ENCODE measurements around the gene CMTM4. TPM values are rescaled to one million over a fixed set of nuclear protein-coding genes. Genes with fewer than 3 reads are reported as not detected.

CMTM4 gene
- total RNA-seq, 2 experiments from 2014 or later: 3.3 to 4.5 TPM

GRCh38 chr16:66653581-66654350, 42.8 kb downstream of the CMTM4 start:
- ChIA-PET CTCF (interaction anchor here (4.1 kb wide), 1 partner anchor 7 kb away, joined by 47 read pairs; no protein-coding TSS in a partner anchor), POLR2A (no interaction called here)
- DNase-seq (no peak), ATAC-seq (no peak)
- Mint-ChIP-seq H3K4me3 (no peak overlapping the region), H3K4me1 (peaks cover 10% of the 10 kb centered on the region), H3K36me3 (ENCODE audit: low read depth) (no peaks in the 10 kb centered on the region), H3K9me3 (ENCODE audit: low read depth) (no peaks in the 10 kb centered on the region), H3K27ac (no peak overlapping the region), H3K27me3 (peaks cover 5% of the 10 kb centered on the region)
- intact Hi-C loops (cut with DNase I, micrococcal nuclease): loop anchor here in 1 of 2 experiments (5.0 kb wide), 1 partner anchor 246 kb away; no protein-coding TSS in a partner anchor

- POLR2A ChIA-PET: interaction anchor here (0.6 kb wide), 1 partner anchor 120 kb away, joined by 4 read pairs; no protein-coding TSS in a partner anchor
- peaks cover 2% of the 10 kb centered on the region for H3K27me3 Mint-ChIP-seq
- ATAC-seq (no peak), DNase-seq (no peak)
- H3K4me1 Mint-ChIP-seq: peaks cover 10% of the 10 kb centered on the region
- intact Hi-C loops (cut with DNase I, micrococcal nuclease): loop anchor here in 1 of 2 experiments (5.0 kb wide), 1 partner anchor 246 kb away; no protein-coding TSS in a partner anchor
- H3K4me3 Mint-ChIP-seq: no peak overlapping the region
- H3K9me3 Mint-ChIP-seq (ENCODE audit: low read depth): no peaks in the 10 kb centered on the region
- CTCF ChIA-PET: interaction anchor here (1.1 to 4.1 kb wide), 2 partner anchors 8 to 91 kb away, joined by 4 to 47 read pairs; no protein-coding TSS in a partner anchor
- H3K36me3 Mint-ChIP-seq (ENCODE audit: low read depth): no peaks in the 10 kb centered on the region
- no peak overlapping the region for H3K27ac Mint-ChIP-seq
Measured at GRCh38 chr16:66652661-66653360, 43.7 kb downstream of the CMTM4 start.

- intact Hi-C loops (cut with DNase I, micrococcal nuclease): loop anchor here (1.0 to 5.0 kb wide), 4 partner anchors 43 to 245 kb away; partner anchors contain the start of gene CMTM4 (in 1 of the 2)
- ChIA-PET POLR2A (no interaction called here), CTCF (interaction anchor here (0.8 to 4.1 kb wide), 19 partner anchors 9 to 246 kb away, joined by 3 to 47 read pairs (median 7); partner anchors contain the start of genes CKLF and DYNC1LI2)
- H3K27me3 Mint-ChIP-seq: peaks cover 2% of the 10 kb centered on the region
- ATAC-seq (no peak), DNase-seq (no peak)
- H3K27ac Mint-ChIP-seq: no peak overlapping the region
- H3K4me3 Mint-ChIP-seq: no peak overlapping the region
- no peaks in the 10 kb centered on the region for H3K36me3 Mint-ChIP-seq (ENCODE audit: low read depth)
- H3K9me3 Mint-ChIP-seq (ENCODE audit: low read depth): no peaks in the 10 kb centered on the region
- peaks cover 10% of the 10 kb centered on the region for H3K4me1 Mint-ChIP-seq
Measured at GRCh38 chr16:66651965-66652364, 44.6 kb downstream of the CMTM4 start.

- no peak overlapping the region for H3K4me3 Mint-ChIP-seq
- no peak for ATAC-seq
- no peaks in the 10 kb centered on the region for H3K36me3 Mint-ChIP-seq (ENCODE audit: low read depth)
- H3K4me1 Mint-ChIP-seq: peaks cover 10% of the 10 kb centered on the region
- H3K27me3 Mint-ChIP-seq: no peaks in the 10 kb centered on the region
- intact Hi-C loops (cut with DNase I, micrococcal nuclease): loop anchor here (1.0 to 5.0 kb wide), 4 partner anchors 43 to 244 kb away; partner anchors contain the start of gene CMTM4 (in 1 of the 2)
- no peak overlapping the region for H3K27ac Mint-ChIP-seq
- H3K9me3 Mint-ChIP-seq (ENCODE audit: low read depth): no peaks in the 10 kb centered on the region
- CTCF ChIA-PET: interaction anchor here (0.5 to 4.1 kb wide), 32 partner anchors 10 to 258 kb away, joined by 3 to 47 read pairs (median 6); partner anchors contain the start of genes CKLF and DYNC1LI2
- POLR2A ChIA-PET: no interaction called here
- no peak for DNase-seq
Measured at GRCh38 chr16:66651474-66651765, 45.1 kb downstream of the CMTM4 start.

GRCh38 chr16:66650707-66651473, 45.7 kb downstream of the CMTM4 start:
- peaks cover 10% of the 10 kb centered on the region for H3K4me1 Mint-ChIP-seq
- ChIA-PET CTCF (interaction anchor here (0.5 to 4.1 kb wide), 38 partner anchors 8 to 276 kb away, joined by 3 to 47 read pairs (median 5); partner anchors contain the start of gene DYNC1LI2), POLR2A (no interaction called here)
- no peaks in the 10 kb centered on the region for H3K27me3 Mint-ChIP-seq
- peak; percentile 100 for ATAC-seq
- DNase-seq: peak; percentile 89
- peak overlapping the region; percentile 26 for H3K27ac Mint-ChIP-seq
- intact Hi-C loops (cut with DNase I, micrococcal nuclease): loop anchor here (1.0 to 5.0 kb wide), 4 partner anchors 42 to 244 kb away; partner anchors contain the start of gene CMTM4 (in 1 of the 2)
- no peaks in the 10 kb centered on the region for H3K9me3 Mint-ChIP-seq (ENCODE audit: low read depth)
- H3K36me3 Mint-ChIP-seq (ENCODE audit: low read depth): no peaks in the 10 kb centered on the region
- H3K4me3 Mint-ChIP-seq: peak overlapping the region; percentile 18

- no peaks in the 10 kb centered on the region for H3K27me3 Mint-ChIP-seq
- no peaks in the 10 kb centered on the region for H3K9me3 Mint-ChIP-seq (ENCODE audit: low read depth)
- H3K36me3 Mint-ChIP-seq (ENCODE audit: low read depth): no peaks in the 10 kb centered on the region
- ChIA-PET POLR2A (no interaction called here), CTCF (interaction anchor here (0.8 to 2.6 kb wide), 6 partner anchors 9 to 102 kb away, joined by 3 to 25 read pairs (median 11); partner anchors contain the start of gene DYNC1LI2)
- H3K4me3 Mint-ChIP-seq: no peak overlapping the region
- no peak overlapping the region for H3K27ac Mint-ChIP-seq
- no peak for ATAC-seq
- DNase-seq: no peak
- peaks cover 10% of the 10 kb centered on the region for H3K4me1 Mint-ChIP-seq
- intact Hi-C loops (cut with DNase I, micrococcal nuclease): loop anchor here (2.0 to 5.0 kb wide), 2 partner anchors 41 to 242 kb away; no protein-coding TSS in a partner anchor
Measured at GRCh38 chr16:66649636-66650205, 46.8 kb downstream of the CMTM4 start.

GRCh38 chr16:66649167-66649566, 47.4 kb downstream of the CMTM4 start:
- intact Hi-C loops (cut with DNase I, micrococcal nuclease): no loop called here
- Mint-ChIP-seq H3K36me3 (ENCODE audit: low read depth) (no peaks in the 10 kb centered on the region), H3K4me3 (no peak overlapping the region), H3K27ac (no peak overlapping the region), H3K27me3 (no peaks in the 10 kb centered on the region), H3K9me3 (ENCODE audit: low read depth) (no peaks in the 10 kb centered on the region), H3K4me1 (peaks cover 10% of the 10 kb centered on the region)
- ATAC-seq (no peak), DNase-seq (no peak)
- CTCF ChIA-PET: interaction anchor here (0.8 to 1.5 kb wide), 4 partner anchors 9 to 270 kb away, joined by 3 read pairs; no protein-coding TSS in a partner anchor
- POLR2A ChIA-PET: no interaction called here

- Mint-ChIP-seq H3K9me3 (ENCODE audit: low read depth) (no peaks in the 10 kb centered on the region), H3K36me3 (ENCODE audit: low read depth) (no peaks in the 10 kb centered on the region), H3K27me3 (no peaks in the 10 kb centered on the region), H3K27ac (no peak overlapping the region), H3K4me3 (no peak overlapping the region), H3K4me1 (peaks cover 10% of the 10 kb centered on the region)
- no peak for DNase-seq
- ATAC-seq: no peak
- ChIA-PET CTCF (interaction anchor here (1.0 to 1.5 kb wide), 3 partner anchors 13 to 15 kb away, joined by 3 read pairs; no protein-coding TSS in a partner anchor), POLR2A (no interaction called here)
- intact Hi-C loops (cut with DNase I, micrococcal nuclease): no loop called here
Measured at GRCh38 chr16:66647866-66648265, 48.7 kb downstream of the CMTM4 start.

GRCh38 chr16:66641387-66641786, 55.2 kb downstream of the CMTM4 start:
- no peak for ATAC-seq
- intact Hi-C loops (cut with DNase I, micrococcal nuclease): no loop called here
- Mint-ChIP-seq H3K4me1 (no peaks in the 10 kb centered on the region), H3K9me3 (ENCODE audit: low read depth) (no peaks in the 10 kb centered on the region), H3K27me3 (no peaks in the 10 kb centered on the region), H3K4me3 (no peak overlapping the region), H3K27ac (no peak overlapping the region), H3K36me3 (ENCODE audit: low read depth) (no peaks in the 10 kb centered on the region)
- ChIA-PET POLR2A (no interaction called here), CTCF (interaction anchor here (2.9 kb wide), 1 partner anchor 9 kb away, joined by 11 read pairs; no protein-coding TSS in a partner anchor)
- no peak for DNase-seq

- intact Hi-C loops (cut with DNase I, micrococcal nuclease): no loop called here
- ChIA-PET POLR2A (no interaction called here), CTCF (interaction anchor here (2.9 kb wide), 1 partner anchor 10 kb away, joined by 11 read pairs; no protein-coding TSS in a partner anchor)
- ATAC-seq (no peak), DNase-seq (no peak)
- H3K4me3 Mint-ChIP-seq: no peak overlapping the region
- no peaks in the 10 kb centered on the region for H3K27me3 Mint-ChIP-seq
- H3K4me1 Mint-ChIP-seq: no peaks in the 10 kb centered on the region
- H3K27ac Mint-ChIP-seq: no peak overlapping the region
- no peaks in the 10 kb centered on the region for H3K9me3 Mint-ChIP-seq (ENCODE audit: low read depth)
- no peaks in the 10 kb centered on the region for H3K36me3 Mint-ChIP-seq (ENCODE audit: low read depth)
Measured at GRCh38 chr16:66640724-66641314, 55.7 kb downstream of the CMTM4 start.
